Stomach smooth muscle (tissue), 2 donors: ENCODE results near the gene FOXJ1.

Experiments used
- H3K27ac ChIP-seq: one replicate; pipeline ENCODE4 v1.7.0; 2013; ENCODE audit warnings: mild to moderate bottlenecking, low read length, inconsistent platforms
- H3K27me3 ChIP-seq, 2 donors: one replicate each; pipeline ENCODE4 v1.7.0; 2013; ENCODE audit warnings: low read length in 2 of 2; ENCODE audit not compliant: insufficient read depth in 2 of 2, control insufficient read depth in 1 of 2
- H3K36me3 ChIP-seq, 2 donors: one replicate each; pipeline ENCODE4 v1.7.0; 2013; ENCODE audit warnings: low read length in 2 of 2; ENCODE audit not compliant: control insufficient read depth in 2 of 2, insufficient read depth in 2 of 2
- H3K4me1 ChIP-seq: one replicate; pipeline ENCODE4 v1.7.0; 2013; ENCODE audit warnings: low read length; ENCODE audit not compliant: control insufficient read depth, insufficient read depth
- H3K4me3 ChIP-seq, 2 donors: one replicate each; pipeline ENCODE4 v1.7.0; 2013; ENCODE audit warnings: low read length in 2 of 2
- H3K9ac ChIP-seq, 2 donors: one replicate each; pipeline ENCODE4 v1.7.0; 2013; ENCODE audit warnings: low read length in 2 of 2, mild to moderate bottlenecking in 1 of 2
- H3K9me3 ChIP-seq, 2 donors: one replicate each; pipeline ENCODE4 v1.7.0; 2013; ENCODE audit warnings: low read length in 2 of 2; ENCODE audit not compliant: control insufficient read depth in 2 of 2
- donor health status: healthy.
- donor health status: Pancreatic carcinoma.

FOXJ1 gene

GRCh38 chr17:76160896-76161528, 20.0 kb upstream of the FOXJ1 start:
- Histone ChIP-seq H3K27ac (no peak overlapping the region), H3K4me1 (no peaks in the 10 kb centered on the region), H3K36me3 (peaks cover 3 to 6% of the 10 kb centered on the region in 2 donors), H3K27me3 (no peaks in the 10 kb centered on the region), H3K9ac (no peak overlapping the region), H3K4me3 (no peak overlapping the region), H3K9me3 (no peaks in the 10 kb centered on the region)

GRCh38 chr17:76159157-76159556, 18.1 kb upstream of the FOXJ1 start:
- peaks cover 3 to 6% of the 10 kb centered on the region in 2 donors for H3K36me3 ChIP-seq
- H3K9me3 ChIP-seq: no peaks in the 10 kb centered on the region
- no peak overlapping the region for H3K9ac ChIP-seq
- H3K27ac ChIP-seq: no peak overlapping the region
- H3K4me1 ChIP-seq: no peaks in the 10 kb centered on the region
- H3K4me3 ChIP-seq: no peak overlapping the region
- H3K27me3 ChIP-seq: no peaks in the 10 kb centered on the region

GRCh38 chr17:76157759-76158158, 16.7 kb upstream of the FOXJ1 start:
- Histone ChIP-seq H3K27me3 (no peaks in the 10 kb centered on the region), H3K27ac (no peak overlapping the region), H3K36me3 (peaks cover 3 to 6% of the 10 kb centered on the region in 2 donors), H3K4me1 (peaks cover 9% of the 10 kb centered on the region), H3K4me3 (no peak overlapping the region), H3K9ac (no peak overlapping the region), H3K9me3 (no peaks in the 10 kb centered on the region)

GRCh38 chr17:76156662-76156991, 15.6 kb upstream of the FOXJ1 start:
- Histone ChIP-seq H3K36me3 (peaks cover 3 to 6% of the 10 kb centered on the region in 2 donors), H3K4me1 (peaks cover 17% of the 10 kb centered on the region), H3K27ac (no peak overlapping the region), H3K4me3 (no peak overlapping the region), H3K27me3 (no peaks in the 10 kb centered on the region), H3K9ac (no peak overlapping the region), H3K9me3 (no peaks in the 10 kb centered on the region)

GRCh38 chr17:76155988-76156661, 15.1 kb upstream of the FOXJ1 start:
- no peaks in the 10 kb centered on the region for H3K27me3 ChIP-seq
- peaks cover 21% of the 10 kb centered on the region for H3K4me1 ChIP-seq
- no peak overlapping the region for H3K9ac ChIP-seq
- no peaks in the 10 kb centered on the region for H3K9me3 ChIP-seq
- H3K4me3 ChIP-seq: no peak overlapping the region
- peaks cover 3 to 4% of the 10 kb centered on the region in 2 donors for H3K36me3 ChIP-seq
- no peak overlapping the region for H3K27ac ChIP-seq

GRCh38 chr17:76154936-76155845, 14.1 kb upstream of the FOXJ1 start:
- Histone ChIP-seq H3K36me3 (peaks cover 3 to 4% of the 10 kb centered on the region in 2 donors), H3K4me1 (peaks cover 31% of the 10 kb centered on the region), H3K4me3 (no peak overlapping the region), H3K27ac (no peak overlapping the region), H3K9me3 (no peaks in the 10 kb centered on the region), H3K9ac (no peak overlapping the region), H3K27me3 (no peaks in the 10 kb centered on the region)

- H3K4me3 ChIP-seq: no peak overlapping the region
- H3K36me3 ChIP-seq: peaks cover 3 to 4% of the 10 kb centered on the region in 2 donors
These were observed 13.2 kb upstream of the FOXJ1 start for GRCh38 chr17:76154292-76154691.

GRCh38 chr17:76153640-76154039, 12.6 kb upstream of the FOXJ1 start:
- peaks cover 39% of the 10 kb centered on the region for H3K4me1 ChIP-seq
- H3K4me3 ChIP-seq: peak overlapping the region in 1 of 2 donors; percentile 8
- H3K9ac ChIP-seq: no peak overlapping the region
- peaks cover 3 to 4% of the 10 kb centered on the region in 2 donors for H3K36me3 ChIP-seq
- no peaks in the 10 kb centered on the region for H3K9me3 ChIP-seq
- peak overlapping the region; percentile 31 for H3K27ac ChIP-seq
- no peaks in the 10 kb centered on the region for H3K27me3 ChIP-seq

More at GRCh38 chr17:76154292-76154691, 13.2 kb upstream of the FOXJ1 start:
- Histone ChIP-seq H3K9me3 (no peaks in the 10 kb centered on the region), H3K9ac (no peak overlapping the region), H3K27ac (no peak overlapping the region), H3K4me1 (peaks cover 38% of the 10 kb centered on the region), H3K27me3 (no peaks in the 10 kb centered on the region)

- H3K9me3 ChIP-seq: no peaks in the 10 kb centered on the region
- peaks cover 39% of the 10 kb centered on the region for H3K4me1 ChIP-seq
- H3K36me3 ChIP-seq: peaks cover 1 to 3% of the 10 kb centered on the region in 2 donors
- H3K27me3 ChIP-seq: no peaks in the 10 kb centered on the region
- H3K27ac ChIP-seq: peak overlapping the region; percentile 31
- H3K4me3 ChIP-seq: peak overlapping the region in 1 of 2 donors; percentile 8
- H3K9ac ChIP-seq: no peak overlapping the region
These were observed 12.2 kb upstream of the FOXJ1 start for GRCh38 chr17:76153202-76153601.

- H3K9ac ChIP-seq: no peak overlapping the region
- H3K9me3 ChIP-seq: no peaks in the 10 kb centered on the region
- no peak overlapping the region for H3K4me3 ChIP-seq
- H3K4me1 ChIP-seq: peaks cover 40% of the 10 kb centered on the region
- H3K36me3 ChIP-seq: no peaks in the 10 kb centered on the region
- H3K27ac ChIP-seq: no peak overlapping the region
- H3K27me3 ChIP-seq: no peaks in the 10 kb centered on the region
These were observed 11.5 kb upstream of the FOXJ1 start for GRCh38 chr17:76152591-76152990.
